Gastroesophageal sphincter (tissue), 4 donors: ENCODE measurements around the gene MRPS18A. TPM values are rescaled to one million over a fixed set of nuclear protein-coding genes. Genes with fewer than 3 reads are reported as not detected.

Experiments used
- ATAC-seq: fragments of 150-250 bp; one replicate; pipeline ENCODE4 v1.9.1; 2016; ENCODE audit warnings: mild to moderate bottlenecking, moderate library complexity
- H3K27ac ChIP-seq, 4 donors: fragments of 200-600 bp; sonication (generic) in 3 of 4; 1 replicate in 3 of 4; 2 replicates in 1 of 4; pipeline ENCODE4 v1.5.1; 2016 to 2019
- H3K27me3 ChIP-seq: fragments of 200-600 bp; sonication (generic); one replicate; pipeline ENCODE4 v1.5.1; 2019
- H3K36me3 ChIP-seq, 2 donors: fragments of 200-600 bp; sonication (generic); one replicate each; pipeline ENCODE4 v1.5.1; 2019; ENCODE audit warnings: control low read depth in 1 of 2
- H3K4me1 ChIP-seq, 3 donors: fragments of 200-600 bp; sonication (generic); 1 replicate in 2 of 3; 2 replicates in 1 of 3; pipeline ENCODE4 v1.5.1; 2016 to 2019; ENCODE audit warnings: control low read depth in 2 of 3
- H3K4me3 ChIP-seq, 2 donors: fragments of 200-600 bp; sonication (generic); one replicate each; pipeline ENCODE4 v1.5.1; 2019; ENCODE audit warnings: mild to moderate bottlenecking in 1 of 2, moderate library complexity in 1 of 2
- H3K9me3 ChIP-seq, 3 donors: fragments of 200-600 bp; sonication (generic); one replicate each; pipeline ENCODE4 v1.5.1; 2017 to 2019; ENCODE audit warnings: control low read depth in 2 of 3
- EP300 ChIP-seq: sonication (generic); formaldehyde crosslinking; IDR thresholded peaks from one replicate; pipeline ENCODE4 v1.6.1; 2017; ENCODE audit warnings: antibody characterized with exemption, mild to moderate bottlenecking
- POLR2A ChIP-seq, 2 donors: fragments of 450-650 bp; IDR thresholded peaks; one replicate each; pipeline ENCODE4 v1.6.1; 2017; ENCODE audit warnings: antibody characterized with exemption in 2 of 2, mild to moderate bottlenecking in 2 of 2, moderate library complexity in 1 of 2
- POLR2AphosphoS5 ChIP-seq: sonication (generic); formaldehyde crosslinking; IDR thresholded peaks from one replicate; pipeline ENCODE4 v1.6.1; 2017; ENCODE audit warnings: antibody characterized with exemption
- WGBS, 2 donors: methylation state at CpG; one replicate each; pipeline ENCODE4 v1.1.5; 2018; ENCODE audit warnings: low coverage in 1 of 2; 5-methylcytosine and 5-hydroxymethylcytosine counted together
- total RNA-seq, 4 donors: library from RNA; depleted of rRNA; stranded (reverse); fragments of >200 nt; gene quantifications; one replicate each; pipeline ENCODE4 v1.1.0, GENCODE V29; 2016
- TF ChIP-seq, protein P1 (sequence below), 4 experiments: fragments of 200-600 bp in 2 of 4; fragments of 450-650 bp in 2 of 4; sonication (generic) in 1 of 4; IDR thresholded peaks; one replicate each; pipeline ENCODE4 v1.5.1; 2017 to 2019; ENCODE audit warnings: antibody characterized with exemption in 4 of 4, mild to moderate bottlenecking in 2 of 4, moderate library complexity in 2 of 4

MRPS18A gene
- total RNA-seq, 4 donors from 2014 or later: 36.3 to 47.3 (median 38.6) TPM

DNA sequence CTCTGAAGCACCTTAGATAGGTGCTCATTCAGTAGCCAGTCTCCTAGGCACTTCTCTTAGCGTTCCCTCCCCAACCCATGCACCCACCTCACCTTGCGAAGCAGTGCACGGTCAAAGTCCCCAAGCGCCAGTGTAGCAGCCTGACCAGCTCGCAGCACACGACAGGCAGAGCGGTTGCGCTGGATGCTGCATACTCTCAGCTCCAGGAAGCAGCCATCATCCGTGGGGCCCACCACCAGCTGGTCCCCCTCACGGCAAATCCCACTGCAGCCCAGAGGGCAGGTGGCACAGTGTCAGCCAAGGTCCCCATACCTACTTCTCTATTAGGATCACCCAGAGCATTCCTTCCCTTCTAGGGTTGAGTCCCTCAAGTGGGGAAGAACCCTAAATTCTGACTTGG lies 65.0 kb downstream of the MRPS18A start:
- no peak for ATAC-seq
- TF ChIP-seq, protein P1, sequence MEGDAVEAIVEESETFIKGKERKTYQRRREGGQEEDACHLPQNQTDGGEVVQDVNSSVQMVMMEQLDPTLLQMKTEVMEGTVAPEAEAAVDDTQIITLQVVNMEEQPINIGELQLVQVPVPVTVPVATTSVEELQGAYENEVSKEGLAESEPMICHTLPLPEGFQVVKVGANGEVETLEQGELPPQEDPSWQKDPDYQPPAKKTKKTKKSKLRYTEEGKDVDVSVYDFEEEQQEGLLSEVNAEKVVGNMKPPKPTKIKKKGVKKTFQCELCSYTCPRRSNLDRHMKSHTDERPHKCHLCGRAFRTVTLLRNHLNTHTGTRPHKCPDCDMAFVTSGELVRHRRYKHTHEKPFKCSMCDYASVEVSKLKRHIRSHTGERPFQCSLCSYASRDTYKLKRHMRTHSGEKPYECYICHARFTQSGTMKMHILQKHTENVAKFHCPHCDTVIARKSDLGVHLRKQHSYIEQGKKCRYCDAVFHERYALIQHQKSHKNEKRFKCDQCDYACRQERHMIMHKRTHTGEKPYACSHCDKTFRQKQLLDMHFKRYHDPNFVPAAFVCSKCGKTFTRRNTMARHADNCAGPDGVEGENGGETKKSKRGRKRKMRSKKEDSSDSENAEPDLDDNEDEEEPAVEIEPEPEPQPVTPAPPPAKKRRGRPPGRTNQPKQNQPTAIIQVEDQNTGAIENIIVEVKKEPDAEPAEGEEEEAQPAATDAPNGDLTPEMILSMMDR (IDR thresholded peaks at IDR 0.05): no peak
- no peak for TF ChIP-seq POLR2A (IDR thresholded peaks at IDR 0.05)
- TF ChIP-seq POLR2AphosphoS5: no peak
- no peak for TF ChIP-seq EP300
- no peak overlapping the region for H3K4me3 ChIP-seq
- no peaks in the 10 kb centered on the region for H3K9me3 ChIP-seq
- H3K27ac ChIP-seq: no peak overlapping the region
- H3K4me1 ChIP-seq: peaks cover 0 to 23% (median 7%) of the 10 kb centered on the region in 3 donors
- H3K36me3 ChIP-seq: peaks cover 0 to 80% of the 10 kb centered on the region in 2 donors
- WGBS, 2 donors: 71% methylated on average over 1 of the region's 10 CpGs; no CpG with 5 or more reads in 1 of the 2 donors
- H3K27me3 ChIP-seq: no peaks in the 10 kb centered on the region

DNA sequence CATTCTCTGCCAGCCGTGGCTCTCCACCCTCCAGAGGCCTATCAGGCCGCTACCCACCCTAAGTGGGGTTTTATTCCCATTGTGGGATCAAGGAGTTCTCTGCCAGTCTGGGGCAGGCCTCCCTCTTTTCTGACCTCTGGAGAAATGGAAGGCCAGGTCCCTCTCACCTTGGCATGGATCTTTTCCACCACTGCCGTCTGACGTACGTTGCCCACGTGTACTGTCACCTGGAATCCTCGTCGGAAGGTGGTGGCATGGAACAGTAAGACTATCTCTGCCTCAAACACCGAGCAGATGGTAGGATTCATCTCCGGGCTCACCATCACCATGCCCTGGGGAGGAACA lies 65.8 kb downstream of the MRPS18A start:
- H3K27ac ChIP-seq: no peak overlapping the region
- H3K9me3 ChIP-seq: no peaks in the 10 kb centered on the region
- ATAC-seq: no peak
- no peaks in the 10 kb centered on the region for H3K27me3 ChIP-seq
- no peak overlapping the region for H3K4me3 ChIP-seq
- peaks cover 0 to 80% of the 10 kb centered on the region in 2 donors for H3K36me3 ChIP-seq
- peaks cover 0 to 16% (median 0%) of the 10 kb centered on the region in 3 donors for H3K4me1 ChIP-seq
- 95 to 100% methylated on average over 2 to 9 of the region's 10 CpGs for WGBS, 2 donors
- TF ChIP-seq, protein P1 (IDR thresholded peaks at IDR 0.05): no peak
- TF ChIP-seq POLR2A (IDR thresholded peaks at IDR 0.05) (no peak), EP300 (no peak)

Other genes with a start within 250 kb of the MRPS18A start
- gene DLK2, start 232.2 kb downstream of the MRPS18A start, total RNA-seq: under 1 TPM in 1 of 4 donors, not detected in 3; 0.54 TPM
- gene TJAP1, start 210.2 kb downstream of the MRPS18A start, total RNA-seq: 10 to 100 TPM; 20.1 to 36.0 (median 27.8) TPM
- gene LRRC73, start 177.4 kb downstream of the MRPS18A start, total RNA-seq: under 1 TPM in 2 of 4 donors, not detected in 2; 0.16 to 0.31 TPM
- 100 to 1,000 TPM in 1 of 4 donors, 10 to 100 TPM in 3; 66.4 to 110 (median 82.8) TPM for gene YIPF3, start 170.9 kb downstream of the MRPS18A start, total RNA-seq
- gene POLR1C, start 170.7 kb downstream of the MRPS18A start, total RNA-seq: 10 to 100 TPM; 16.9 to 30.4 (median 24.7) TPM
- 100 to 1,000 TPM in 1 of 4 donors, 10 to 100 TPM in 3; 12.9 to 123 (median 29.8) TPM for gene XPO5, start 111.8 kb downstream of the MRPS18A start, total RNA-seq
- gene POLH, start 111.6 kb downstream of the MRPS18A start, total RNA-seq: 10 to 100 TPM in 1 of 4 donors, 1 to 10 TPM in 3; 4.8 to 10.6 (median 7.9) TPM
- 10 to 100 TPM; 28.8 to 44.5 (median 31.4) TPM for gene GTPBP2, start 58.5 kb downstream of the MRPS18A start, total RNA-seq
- 10 to 100 TPM; 15.6 to 36.6 (median 23.0) TPM for gene MAD2L1BP, start 52.0 kb downstream of the MRPS18A start, total RNA-seq
- gene RSPH9, start 42.8 kb downstream of the MRPS18A start, total RNA-seq: under 1 TPM in 1 of 4 donors, not detected in 3; 0.16 TPM
- gene VEGFA, start 82.4 kb upstream of the MRPS18A start, total RNA-seq: 10 to 100 TPM; 32.2 to 66.2 (median 40.1) TPM